HG03095 (cell line): ENCODE data around the gene PIGBOS1.
"Not testable (repeated sequence)": the region's sequence is repeated elsewhere in the genome, so short reads cannot be mapped to it uniquely, and the experiment has no call there.

Source experiments
- ATAC-seq: cut with Tn5 transposase; IDR thresholded peaks from one replicate; pipeline ENCODE4 v1.9.1; 2021; ENCODE audit warnings: moderate library complexity; ENCODE audit not compliant: unreplicated experiment

The PIGBOS1 gene

DNA sequence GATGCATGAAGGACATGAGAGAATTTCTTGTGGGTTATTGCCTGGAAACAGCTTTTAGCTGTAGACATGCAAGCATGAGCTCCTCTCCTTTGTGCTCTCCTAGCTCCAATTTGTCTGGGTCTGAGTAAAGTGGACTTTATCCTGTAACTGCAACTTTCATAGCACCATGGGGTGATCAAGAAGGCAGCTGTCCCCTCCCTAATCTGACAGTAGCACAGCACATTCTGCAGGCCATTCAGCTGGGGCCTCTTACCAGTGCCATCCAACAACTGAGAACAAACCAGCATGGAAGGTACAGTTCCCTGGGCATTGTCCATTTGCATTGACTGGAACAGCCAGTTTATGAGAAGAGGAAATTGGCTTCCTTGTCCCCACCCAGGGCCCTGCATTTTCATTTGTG lies 21.6 kb downstream of the PIGBOS1 start:
- ATAC-seq, result no peak

DNA sequence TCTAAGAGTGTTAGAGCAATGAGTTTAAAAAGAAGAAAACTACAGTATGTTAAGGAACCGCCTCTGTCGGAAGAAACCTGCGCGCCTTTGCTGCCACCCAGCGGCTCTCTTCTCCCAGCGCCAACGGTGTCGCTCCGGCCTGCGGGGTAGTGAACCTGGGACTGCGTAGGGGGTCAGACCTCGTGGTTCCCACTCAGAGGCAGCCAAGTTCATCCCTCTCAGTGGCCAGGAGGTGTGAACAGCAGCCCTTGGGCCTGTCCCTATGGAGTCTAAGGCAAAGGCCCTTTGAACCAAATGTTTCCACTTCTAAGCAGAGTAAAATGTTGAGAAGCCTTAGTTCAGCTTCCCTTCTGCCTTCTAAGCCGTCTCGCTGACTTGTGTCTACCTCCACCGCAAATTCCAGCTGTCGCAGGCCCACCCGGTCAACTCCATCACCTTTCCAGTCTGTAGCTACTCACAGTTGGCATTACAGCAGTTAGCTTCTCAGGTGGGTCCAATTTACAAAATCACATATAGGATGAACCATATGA lies 28.3 kb downstream of the PIGBOS1 start:
- ATAC-seq, result peak; percentile 68

DNA sequence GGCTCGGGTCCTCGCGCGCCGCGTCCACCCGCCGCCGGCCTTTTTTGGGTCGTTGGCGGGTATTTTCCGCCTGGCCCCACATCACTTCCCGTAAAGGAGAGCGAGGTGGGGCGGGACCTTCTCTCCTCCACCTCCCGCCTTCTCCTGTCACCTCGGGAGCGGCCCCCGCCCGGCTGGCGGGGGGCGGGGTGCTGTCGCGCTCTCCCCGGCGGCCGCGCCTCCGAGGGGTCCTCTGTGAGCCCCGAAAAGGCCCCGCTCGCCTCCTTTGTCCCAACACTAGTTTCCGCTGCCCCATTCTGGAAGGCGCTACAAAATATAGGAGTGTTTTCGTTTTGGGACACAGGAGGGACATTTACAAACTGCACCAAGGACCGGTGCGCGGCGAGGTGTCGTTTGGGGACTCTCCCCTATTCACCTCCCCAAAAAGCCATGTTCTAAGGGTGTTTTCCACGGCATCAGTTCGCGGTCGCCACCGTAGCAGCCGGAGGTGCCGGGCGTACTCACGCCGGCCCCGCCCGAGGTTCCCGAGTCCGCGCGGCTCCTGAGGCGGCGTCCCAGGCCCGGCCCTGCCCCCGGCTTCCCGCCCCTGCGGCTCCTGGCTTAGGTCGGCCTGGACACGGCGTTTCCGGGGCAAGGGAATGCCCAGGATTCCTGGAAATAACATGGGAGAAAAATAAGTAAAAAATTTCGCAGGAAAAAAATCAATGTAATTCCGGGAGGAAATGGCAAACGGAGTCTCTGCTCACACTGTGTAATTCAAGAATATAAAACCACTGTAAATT lies 29.0 kb downstream of the PIGBOS1 start, which contains the start of gene RAB27A:
TSS of gene RAB27A (minus strand) at position 68 of the 782 bp plus-strand sequence. CDS start 54,879 bp downstream, outside the sequence.
- ATAC-seq, result peak; percentile 64

DNA sequence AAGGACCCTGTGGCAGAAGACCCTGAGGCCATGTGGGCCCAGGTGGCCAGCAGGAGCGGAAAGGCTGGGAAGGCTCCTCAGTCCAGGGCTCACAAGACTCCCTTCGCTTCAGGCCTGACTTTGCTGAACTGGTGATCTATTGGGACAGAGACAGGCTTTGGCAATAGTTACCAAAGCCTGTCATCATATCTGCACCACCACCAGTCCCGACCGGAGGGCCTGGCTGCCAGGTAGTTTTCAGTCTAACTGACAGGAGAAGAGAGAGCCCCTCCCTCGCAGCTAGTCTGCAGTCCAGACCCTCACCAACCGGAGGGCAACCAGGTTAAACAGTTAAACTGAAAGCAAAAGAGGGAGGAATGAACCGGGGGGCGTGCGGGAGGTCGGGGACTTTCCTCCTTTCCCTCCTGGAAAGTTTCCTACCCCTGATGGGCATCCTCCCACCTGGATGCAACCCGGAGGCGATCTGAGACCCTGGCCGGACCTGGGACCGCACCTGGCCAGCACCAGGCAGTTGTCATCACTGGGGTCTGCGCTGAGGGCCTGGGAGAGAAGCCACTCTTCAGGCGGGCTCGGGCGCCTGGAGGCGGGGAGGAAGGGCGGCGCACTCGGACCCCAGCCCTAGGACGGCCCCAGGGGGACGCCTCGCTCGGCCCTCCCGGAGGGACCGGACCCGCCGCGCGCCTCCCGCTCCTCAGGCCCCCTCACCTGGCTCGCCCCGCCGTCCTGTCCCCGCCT lies 29.7 kb downstream of the PIGBOS1 start:
- no peak for ATAC-seq

DNA sequence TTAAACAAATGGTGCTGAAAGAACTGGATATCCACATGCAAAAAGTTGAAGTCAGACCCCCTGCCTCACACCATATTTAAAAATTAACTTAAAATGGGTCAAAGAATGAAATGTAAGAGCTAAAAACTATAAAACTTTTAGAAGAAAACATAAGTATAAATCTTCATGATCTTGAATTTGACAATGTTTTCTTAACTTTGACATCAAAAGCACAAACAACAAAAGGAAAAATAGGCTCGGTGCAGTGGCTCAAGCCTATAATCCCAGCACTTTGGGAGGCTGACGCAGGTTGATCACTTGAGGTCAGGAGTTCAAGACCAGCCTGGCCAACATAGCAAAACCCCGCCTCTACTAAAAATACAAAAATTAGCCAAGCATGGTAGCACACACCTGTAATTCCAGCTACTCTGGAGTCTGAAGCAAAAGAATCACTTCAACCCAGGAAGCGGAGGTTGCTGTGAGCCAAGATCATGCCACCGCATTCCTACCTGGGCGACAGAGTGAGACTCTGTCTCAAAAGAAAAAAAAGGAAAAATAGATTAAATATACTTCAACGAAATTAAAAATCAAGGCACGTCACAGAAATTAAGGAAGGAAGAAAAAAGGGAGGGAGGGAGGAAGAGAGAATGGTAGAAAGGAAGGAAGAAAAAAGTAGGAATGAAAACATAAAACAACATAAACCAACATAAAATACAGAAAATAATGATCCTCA lies 30.8 kb downstream of the PIGBOS1 start:
- no peak for ATAC-seq

GRCh38 chr15:55286442-55287189 lies 32.3 kb downstream of the PIGBOS1 start:
- ATAC-seq, result not testable (repeated sequence)

DNA sequence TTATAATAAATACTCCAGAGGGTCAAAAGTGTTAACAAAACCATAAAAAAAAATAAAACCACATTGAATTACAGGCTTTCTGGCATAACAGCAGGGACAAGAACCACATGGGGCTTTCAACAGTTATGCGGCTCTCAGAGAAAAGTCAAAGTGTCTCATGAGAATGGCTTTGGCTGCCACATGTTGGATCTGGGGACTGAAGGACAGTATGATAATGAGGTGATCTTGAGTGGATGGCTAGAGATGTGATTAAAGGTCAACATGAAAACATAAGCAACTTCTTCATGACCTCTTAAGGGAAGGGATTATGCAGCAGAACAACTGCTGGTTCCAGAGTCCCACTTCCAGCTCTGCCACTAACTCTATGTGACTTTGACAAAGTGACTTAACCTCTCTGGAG lies 34.5 kb downstream of the PIGBOS1 start:
- ATAC-seq, result no peak

- ATAC-seq, result no peak
These were observed 35.4 kb downstream of the PIGBOS1 start for GRCh38 chr15:55283379-55284147.

- ATAC-seq, result no peak
These were observed 36.6 kb downstream of the PIGBOS1 start for GRCh38 chr15:55282284-55282833.

- ATAC-seq, result no peak
These were observed 37.2 kb downstream of the PIGBOS1 start for GRCh38 chr15:55281517-55282228.

DNA sequence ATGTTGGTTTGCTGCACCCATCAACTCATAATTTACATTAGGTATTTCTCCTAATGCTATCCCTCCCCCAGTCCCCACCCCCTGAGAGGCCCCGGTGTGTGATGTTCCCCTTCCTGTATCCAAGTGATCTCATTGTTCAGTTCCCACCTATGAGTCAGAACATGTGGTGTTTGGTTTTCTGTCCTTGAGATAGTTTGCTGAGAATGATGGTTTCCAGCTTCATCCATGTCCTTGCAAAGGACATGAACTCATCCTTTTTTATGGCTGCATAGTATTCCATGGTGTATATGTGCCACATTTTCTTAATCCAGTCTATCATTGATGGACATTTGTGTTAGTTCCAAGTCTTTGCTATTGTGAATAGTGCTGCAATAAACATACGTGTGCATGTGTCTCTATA lies 38.3 kb downstream of the PIGBOS1 start:
- ATAC-seq, result not testable (repeated sequence)

- ATAC-seq, result peak; percentile 84
These were observed 39.1 kb downstream of the PIGBOS1 start for GRCh38 chr15:55279746-55280351.

- ATAC-seq, result no peak
These were observed 39.7 kb downstream of the PIGBOS1 start for GRCh38 chr15:55279100-55279745.

GRCh38 chr15:55277715-55278114 lies 41.2 kb downstream of the PIGBOS1 start:
- ATAC-seq, result no peak

DNA sequence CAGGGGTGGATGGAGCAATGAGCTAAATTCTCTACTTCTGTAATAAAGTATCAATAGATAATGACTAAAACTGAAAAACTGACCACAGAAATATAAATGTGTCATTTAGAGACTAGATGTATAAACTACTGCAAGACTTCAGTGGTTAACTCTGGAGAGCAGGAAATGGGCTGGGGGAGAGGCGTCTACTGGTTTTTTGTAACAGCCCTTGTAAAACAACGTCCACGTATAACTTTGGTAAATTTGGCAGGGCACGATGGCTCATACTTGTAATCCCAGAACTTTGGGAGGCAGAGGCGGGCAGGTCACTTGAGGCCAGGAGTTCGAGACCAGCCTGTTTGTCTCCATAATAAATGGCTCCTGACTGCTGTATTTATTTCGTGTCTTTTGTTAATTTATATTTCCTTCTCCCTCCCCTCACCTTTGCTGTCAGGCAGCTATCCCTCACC lies 41.8 kb downstream of the PIGBOS1 start:
- peak; percentile 43 for ATAC-seq

GRCh38 chr15:55276324-55276723 lies 42.6 kb downstream of the PIGBOS1 start:
- no peak for ATAC-seq

DNA sequence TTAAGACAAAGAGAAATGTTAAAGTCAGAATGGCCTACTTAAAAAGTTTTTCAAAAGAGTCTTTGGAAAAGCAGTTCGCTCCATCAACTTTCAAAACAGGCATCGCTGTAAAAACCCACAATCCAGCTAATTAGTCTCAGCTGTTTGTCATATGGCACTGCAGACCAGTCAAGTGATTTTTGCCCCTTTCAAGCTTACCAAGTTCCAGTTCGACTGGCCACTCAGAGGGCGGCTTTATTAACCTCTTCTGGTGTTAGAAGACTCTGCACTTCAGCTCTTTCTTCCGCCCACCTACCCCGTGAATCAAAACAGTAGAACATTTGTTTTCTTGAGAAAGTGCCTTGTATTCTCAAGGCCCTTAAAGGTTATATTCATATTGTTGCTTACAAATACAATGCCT lies 48.6 kb downstream of the PIGBOS1 start:
- no peak for ATAC-seq

DNA sequence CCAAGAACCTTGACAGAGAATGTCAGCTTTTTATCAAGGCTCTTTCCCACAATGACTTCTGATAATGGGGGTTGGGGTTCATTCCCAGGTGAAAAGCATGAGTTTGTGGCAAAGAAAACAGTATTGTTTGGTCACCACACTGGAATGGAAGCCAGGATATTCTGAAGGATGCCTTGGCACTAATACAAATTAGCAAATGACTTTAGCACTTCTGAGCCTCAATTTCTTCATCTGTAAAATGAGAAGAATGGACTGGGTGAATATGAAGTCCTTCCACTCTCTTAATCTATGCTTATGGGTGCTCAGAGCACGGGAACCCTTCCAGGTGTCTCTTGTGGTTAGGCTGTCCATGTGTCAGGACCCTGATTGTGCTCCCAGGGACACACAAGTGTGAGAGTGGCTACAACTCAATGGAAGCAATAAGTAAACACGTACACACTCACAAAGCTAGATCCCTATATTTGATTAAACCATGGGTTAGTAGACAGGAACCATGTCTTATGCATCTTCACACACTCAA lies 50.7 kb downstream of the PIGBOS1 start:
- no peak for ATAC-seq
